ENCODE results near the gene TSGA10.

The TSGA10 gene

GRCh38 chr2:99067871-99068625 lies 86.7 kb downstream of the TSGA10 start:
- H3K36me3 ChIP-seq (ENCODE audit: control insufficient read depth in 2 of 2, insufficient read depth in 1 of 2, low read length in 2 of 2): no peaks in the 10 kb centered on the region
- ChIA-PET POLR2A (no interaction called here), CTCF (interaction anchor here (0.6 to 1.6 kb wide), 2 partner anchors 12 to 440 kb away, joined by 3 to 5 read pairs; no protein-coding TSS in a partner anchor)
- H3K4me1 ChIP-seq (ENCODE audit: control insufficient read depth, insufficient read depth, low read length): no peaks in the 10 kb centered on the region
- TF ChIP-seq BCL6B (tag by site-specific recombination; IDR thresholded peaks at IDR 0.05) (no peak), PRDM2 (tag by site-specific recombination; IDR thresholded peaks at IDR 0.05; ENCODE audit: borderline replicate concordance) (no peak), ZNF10 (tag by site-specific recombination; IDR thresholded peaks at IDR 0.05) (no peak), ZXDB (tag by site-specific recombination; IDR thresholded peaks at IDR 0.05) (no peak), ZBTB21 (tag by site-specific recombination; IDR thresholded peaks at IDR 0.05) (no peak)
- H3K27ac ChIP-seq (ENCODE audit: extremely low read depth, low read depth, low read length): no peak overlapping the region
- no peak overlapping the region for H3K4me3 ChIP-seq (ENCODE audit: low read depth, low read length)
- no peaks in the 10 kb centered on the region for H3K9me3 ChIP-seq (ENCODE audit: control insufficient read depth, insufficient read depth, low read depth, low read length)

- no peak overlapping the region for H3K4me3 ChIP-seq (ENCODE audit: low read depth, low read length)
- H3K9me3 ChIP-seq (ENCODE audit: control insufficient read depth, insufficient read depth, low read depth, low read length): no peaks in the 10 kb centered on the region
- H3K4me1 ChIP-seq (ENCODE audit: control insufficient read depth, insufficient read depth, low read length): no peaks in the 10 kb centered on the region
- H3K36me3 ChIP-seq (ENCODE audit: control insufficient read depth in 2 of 2, insufficient read depth in 1 of 2, low read length in 2 of 2): no peaks in the 10 kb centered on the region
- CTCF ChIA-PET: interaction anchor here (0.6 to 3.9 kb wide), 15 partner anchors 12 to 1259 kb away, joined by 3 to 21 read pairs (median 3); no protein-coding TSS in a partner anchor
- H3K27ac ChIP-seq (ENCODE audit: extremely low read depth, low read depth, low read length): no peak overlapping the region
- no peak for TF ChIP-seq ZNF37A (tag by site-specific recombination; IDR thresholded peaks at IDR 0.05)
- TF ChIP-seq ZBTB6 (tag by site-specific recombination; IDR thresholded peaks at IDR 0.05): no peak
- TF ChIP-seq ZNF530 (tag by site-specific recombination; IDR thresholded peaks at IDR 0.05; ENCODE audit: low read depth): no peak
- TF ChIP-seq AEBP2 (tag by site-specific recombination; IDR thresholded peaks at IDR 0.05; ENCODE audit: borderline replicate concordance): no peak
- TF ChIP-seq ZNF394 (tag by site-specific recombination; IDR thresholded peaks at IDR 0.05; ENCODE audit: borderline replicate concordance): peak; percentile 26; the same call in 1 of the 2 replicates
- TF ChIP-seq CTCF (tag by site-specific recombination; IDR thresholded peaks at IDR 0.05): peak; percentile 22; the same call in 1 of the 2 replicates
- no peak for TF ChIP-seq ZNF658 (tag by site-specific recombination; IDR thresholded peaks at IDR 0.05)
- peak; percentile 64 for TF ChIP-seq ZNF654 (tag by site-specific recombination; IDR thresholded peaks at IDR 0.05; ENCODE audit: low read depth)
- no peak for TF ChIP-seq ZNF768 (tag by site-specific recombination; IDR thresholded peaks at IDR 0.05)
- peak; percentile 65; the same call in 1 of the 2 replicates for TF ChIP-seq ZNF10 (tag by site-specific recombination; IDR thresholded peaks at IDR 0.05)
- POLR2A ChIA-PET: interaction anchor here (1.2 kb wide), 1 partner anchor 75 kb away, joined by 3 read pairs; no protein-coding TSS in a partner anchor
These were observed 88.4 kb downstream of the TSGA10 start for GRCh38 chr2:99066075-99066958.
